Measurements from ENCODE around the gene SPATA16. TPM values are rescaled to one million over a fixed set of nuclear protein-coding genes. Genes with fewer than 3 reads are reported as not detected.

SPATA16 gene
- total and polyA plus RNA-seq, 2 of the 13 experiments (the other 11 are each of a cell fraction or from before 2014, with no cell fraction given): not detected

- FAIRE-seq: no peak
- 42% methylated on average over 5 of the region's 5 CpGs for WGBS (ENCODE audit: low lambda C conversion rate)
- TF ChIP-seq, protein P1, sequence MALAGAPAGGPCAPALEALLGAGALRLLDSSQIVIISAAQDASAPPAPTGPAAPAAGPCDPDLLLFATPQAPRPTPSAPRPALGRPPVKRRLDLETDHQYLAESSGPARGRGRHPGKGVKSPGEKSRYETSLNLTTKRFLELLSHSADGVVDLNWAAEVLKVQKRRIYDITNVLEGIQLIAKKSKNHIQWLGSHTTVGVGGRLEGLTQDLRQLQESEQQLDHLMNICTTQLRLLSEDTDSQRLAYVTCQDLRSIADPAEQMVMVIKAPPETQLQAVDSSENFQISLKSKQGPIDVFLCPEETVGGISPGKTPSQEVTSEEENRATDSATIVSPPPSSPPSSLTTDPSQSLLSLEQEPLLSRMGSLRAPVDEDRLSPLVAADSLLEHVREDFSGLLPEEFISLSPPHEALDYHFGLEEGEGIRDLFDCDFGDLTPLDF (CRISPR knock-in tag; IDR thresholded peaks at IDR 0.05): no peak
- TF ChIP-seq CREBL2 (CRISPR knock-in tag; IDR thresholded peaks at IDR 0.05; ENCODE audit: borderline replicate concordance): no peak
- no peak for TF ChIP-seq ZSCAN29 (CRISPR knock-in tag; conservative IDR thresholded peaks at IDR 0.05)
- TF ChIP-seq, protein P2, sequence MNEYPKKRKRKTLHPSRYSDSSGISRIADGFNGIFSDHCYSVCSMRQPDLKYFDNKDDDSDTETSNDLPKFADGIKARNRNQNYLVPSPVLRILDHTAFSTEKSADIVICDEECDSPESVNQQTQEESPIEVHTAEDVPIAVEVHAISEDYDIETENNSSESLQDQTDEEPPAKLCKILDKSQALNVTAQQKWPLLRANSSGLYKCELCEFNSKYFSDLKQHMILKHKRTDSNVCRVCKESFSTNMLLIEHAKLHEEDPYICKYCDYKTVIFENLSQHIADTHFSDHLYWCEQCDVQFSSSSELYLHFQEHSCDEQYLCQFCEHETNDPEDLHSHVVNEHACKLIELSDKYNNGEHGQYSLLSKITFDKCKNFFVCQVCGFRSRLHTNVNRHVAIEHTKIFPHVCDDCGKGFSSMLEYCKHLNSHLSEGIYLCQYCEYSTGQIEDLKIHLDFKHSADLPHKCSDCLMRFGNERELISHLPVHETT (CRISPR knock-in tag; conservative IDR thresholded peaks at IDR 0.05): no peak
- no peak for TF ChIP-seq ZBTB4 (CRISPR knock-in tag; IDR thresholded peaks at IDR 0.05; ENCODE audit: borderline replicate concordance)
- TF ChIP-seq SMAD9 (CRISPR knock-in tag; IDR thresholded peaks at IDR 0.05): no peak
- TF ChIP-seq, protein P3, sequence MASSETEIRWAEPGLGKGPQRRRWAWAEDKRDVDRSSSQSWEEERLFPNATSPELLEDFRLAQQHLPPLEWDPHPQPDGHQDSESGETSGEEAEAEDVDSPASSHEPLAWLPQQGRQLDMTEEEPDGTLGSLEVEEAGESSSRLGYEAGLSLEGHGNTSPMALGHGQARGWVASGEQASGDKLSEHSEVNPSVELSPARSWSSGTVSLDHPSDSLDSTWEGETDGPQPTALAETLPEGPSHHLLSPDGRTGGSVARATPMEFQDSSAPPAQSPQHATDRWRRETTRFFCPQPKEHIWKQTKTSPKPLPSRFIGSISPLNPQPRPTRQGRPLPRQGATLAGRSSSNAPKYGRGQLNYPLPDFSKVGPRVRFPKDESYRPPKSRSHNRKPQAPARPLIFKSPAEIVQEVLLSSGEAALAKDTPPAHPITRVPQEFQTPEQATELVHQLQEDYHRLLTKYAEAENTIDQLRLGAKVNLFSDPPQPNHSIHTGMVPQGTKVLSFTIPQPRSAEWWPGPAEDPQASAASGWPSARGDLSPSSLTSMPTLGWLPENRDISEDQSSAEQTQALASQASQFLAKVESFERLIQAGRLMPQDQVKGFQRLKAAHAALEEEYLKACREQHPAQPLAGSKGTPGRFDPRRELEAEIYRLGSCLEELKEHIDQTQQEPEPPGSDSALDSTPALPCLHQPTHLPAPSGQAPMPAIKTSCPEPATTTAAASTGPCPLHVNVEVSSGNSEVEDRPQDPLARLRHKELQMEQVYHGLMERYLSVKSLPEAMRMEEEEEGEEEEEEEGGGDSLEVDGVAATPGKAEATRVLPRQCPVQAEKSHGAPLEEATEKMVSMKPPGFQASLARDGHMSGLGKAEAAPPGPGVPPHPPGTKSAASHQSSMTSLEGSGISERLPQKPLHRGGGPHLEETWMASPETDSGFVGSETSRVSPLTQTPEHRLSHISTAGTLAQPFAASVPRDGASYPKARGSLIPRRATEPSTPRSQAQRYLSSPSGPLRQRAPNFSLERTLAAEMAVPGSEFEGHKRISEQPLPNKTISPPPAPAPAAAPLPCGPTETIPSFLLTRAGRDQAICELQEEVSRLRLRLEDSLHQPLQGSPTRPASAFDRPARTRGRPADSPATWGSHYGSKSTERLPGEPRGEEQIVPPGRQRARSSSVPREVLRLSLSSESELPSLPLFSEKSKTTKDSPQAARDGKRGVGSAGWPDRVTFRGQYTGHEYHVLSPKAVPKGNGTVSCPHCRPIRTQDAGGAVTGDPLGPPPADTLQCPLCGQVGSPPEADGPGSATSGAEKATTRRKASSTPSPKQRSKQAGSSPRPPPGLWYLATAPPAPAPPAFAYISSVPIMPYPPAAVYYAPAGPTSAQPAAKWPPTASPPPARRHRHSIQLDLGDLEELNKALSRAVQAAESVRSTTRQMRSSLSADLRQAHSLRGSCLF (CRISPR knock-in tag; IDR thresholded peaks at IDR 0.05; ENCODE audit: borderline replicate concordance): no peak
These were observed 121.7 kb downstream of the SPATA16 start for GRCh38 chr3:173019378-173019777.

More at GRCh38 chr3:173019378-173019777, 121.7 kb downstream of the SPATA16 start:
- no peaks in the 10 kb centered on the region for H3K27me3 ChIP-seq (ENCODE audit: control insufficient read depth in 1 of 2, insufficient read depth in 2 of 2, low read length in 2 of 2)
- no peaks in the 10 kb centered on the region for H3K9me3 ChIP-seq (ENCODE audit: low read length)
- no peak overlapping the region for H3K9ac ChIP-seq (ENCODE audit: insufficient read depth, low read depth, low read length)
- no peak overlapping the region for H3K4me2 ChIP-seq (ENCODE audit: low read depth, low read length)
- POLR2A ChIA-PET: no interaction called here
- H4K20me1 ChIP-seq (ENCODE audit: insufficient read depth, low read length): no peaks in the 10 kb centered on the region
- BruUV-seq (replicated peaks): no TSS peak
- H3K4me3 ChIP-seq (replicated peaks in 1 of 3; ENCODE audit: insufficient read depth in 1 of 3, low read depth in 2 of 3, low read length in 3 of 3): no peak overlapping the region
- H3K79me2 ChIP-seq (ENCODE audit: insufficient read depth, low read length): no peaks in the 10 kb centered on the region
- no peaks in the 10 kb centered on the region for H3K36me3 ChIP-seq (replicated peaks in 1 of 2; ENCODE audit: control insufficient read depth in 1 of 2, insufficient read depth in 2 of 2, low read length in 2 of 2)
- in situ Hi-C loops (cut with HindIII; ENCODE audit: extremely low pct_ligation_motif_present, low pct_unique_long_range_greater_than_20kb): no loop called here
- no peak overlapping the region for H2AFZ ChIP-seq (ENCODE audit: low read length)
- no peak overlapping the region for H3K27ac ChIP-seq (ENCODE audit: extremely low read length, insufficient read depth, low read length)
- intact Hi-C loops (cut with micrococcal nuclease; ENCODE audit: unreplicated experiment): no loop called here
- no peak for ATAC-seq
- no peak for DNase-seq (ENCODE audit: low spot score)
- no peaks in the 10 kb centered on the region for H3K4me1 ChIP-seq (ENCODE audit: insufficient read depth, low read length)
- CTCF ChIA-PET (ENCODE audit: low intra/inter-chr PET ratio, low total read pairs): no interaction called here
